GM18502 (cell line): ENCODE results near the gene ATF1.
"Not testable (repeated sequence)": the region's sequence is repeated elsewhere in the genome, so short reads cannot be mapped to it uniquely, and the experiment has no call there.

ENCODE experiments used
- ATAC-seq: cut with Tn5 transposase; IDR thresholded peaks from one replicate; pipeline ENCODE4 v1.9.1; 2021; ENCODE audit warnings: mild to moderate bottlenecking; ENCODE audit not compliant: unreplicated experiment, poor library complexity

The ATF1 gene

GRCh38 chr12:50751948-50752721 lies 11.8 kb upstream of the ATF1 start:
- ATAC-seq: no peak

GRCh38 chr12:50753232-50753769 lies 10.6 kb upstream of the ATF1 start:
- no peak for ATAC-seq

GRCh38 chr12:50764286-50765094 lies 589 bp downstream of the ATF1 start:
- peak; percentile 40 for ATAC-seq

GRCh38 chr12:50765095-50765911 lies 1.4 kb downstream of the ATF1 start:
- ATAC-seq: peak; percentile 40

GRCh38 chr12:50768391-50768790 lies 4.5 kb downstream of the ATF1 start:
- no peak for ATAC-seq

- not testable (repeated sequence) for ATAC-seq
Measured at GRCh38 chr12:50768813-50769212, 4.9 kb downstream of the ATF1 start.

- no peak for ATAC-seq
Measured at GRCh38 chr12:50771409-50771808, 7.5 kb downstream of the ATF1 start.

- ATAC-seq: no peak
Measured at GRCh38 chr12:50772470-50772869, 8.6 kb downstream of the ATF1 start.

GRCh38 chr12:50772877-50773276 lies 9.0 kb downstream of the ATF1 start:
- ATAC-seq: no peak

GRCh38 chr12:50775251-50775650 lies 11.3 kb downstream of the ATF1 start:
- no peak for ATAC-seq

GRCh38 chr12:50776749-50777728 lies 13.1 kb downstream of the ATF1 start:
- no peak for ATAC-seq

GRCh38 chr12:50778663-50779590 lies 15.0 kb downstream of the ATF1 start:
- ATAC-seq: no peak

GRCh38 chr12:50780013-50780412 lies 16.1 kb downstream of the ATF1 start:
- no peak for ATAC-seq

GRCh38 chr12:50784501-50784900 lies 20.6 kb downstream of the ATF1 start:
- no peak for ATAC-seq

GRCh38 chr12:50785406-50786001 lies 21.6 kb downstream of the ATF1 start:
- no peak for ATAC-seq

GRCh38 chr12:50786498-50787231 lies 22.8 kb downstream of the ATF1 start:
- no peak for ATAC-seq

GRCh38 chr12:50787618-50788017 lies 23.7 kb downstream of the ATF1 start:
- no peak for ATAC-seq
